Breast epithelium (tissue), 4 donors: ENCODE measurements around the gene LTB4R. TPM values are rescaled to one million over a fixed set of nuclear protein-coding genes. Genes with fewer than 3 reads are reported as not detected.
"Not testable (repeated sequence)": the region's sequence is repeated elsewhere in the genome, so short reads cannot be mapped to it uniquely, and the experiment has no call there.

Experiments
- DNase-seq, 2 donors: peaks; one replicate each; pipeline ENCODE4 v3.0.0-alpha.2; 2019; ENCODE audit warnings: low spot score in 2 of 2
- H3K27ac ChIP-seq, 2 donors: fragments of 200-600 bp; sonication (generic) in 1 of 2; one replicate each; pipeline ENCODE4 v1.5.1; 2016 to 2019; ENCODE audit warnings: mild to moderate bottlenecking in 1 of 2
- H3K27me3 ChIP-seq, 2 donors: fragments of 200-600 bp; sonication (generic) in 1 of 2; one replicate each; pipeline versions ENCODE4 v1.5.1 to v1.6.0; 2017 to 2019; ENCODE audit warnings: control low read depth in 1 of 2, mild to moderate bottlenecking in 1 of 2
- H3K36me3 ChIP-seq: fragments of 200-600 bp; one replicate; pipeline ENCODE4 v1.5.1; 2019
- H3K4me1 ChIP-seq, 2 donors: fragments of 200-600 bp; sonication (generic); one replicate each; pipeline ENCODE4 v1.5.1; 2016 to 2019; ENCODE audit warnings: control low read depth in 1 of 2
- H3K4me3 ChIP-seq, 3 donors: fragments of 200-600 bp; sonication (generic); 1 replicate in 2 of 3; 2 replicates in 1 of 3; pipeline ENCODE4 v1.5.1; 2016 to 2019; ENCODE audit warnings: mild to moderate bottlenecking in 3 of 3, moderate library complexity in 2 of 3
- H3K9me3 ChIP-seq, 2 donors: fragments of 200-600 bp; sonication (generic) in 1 of 2; one replicate each; pipeline ENCODE4 v1.5.1; 2016 to 2019; ENCODE audit warnings: control low read depth in 1 of 2
- POLR2A ChIP-seq: fragments of 450-650 bp; IDR thresholded peaks from one replicate; pipeline ENCODE4 v1.6.1; 2016; ENCODE audit warnings: antibody characterized with exemption, mild to moderate bottlenecking, moderate library complexity
- POLR2AphosphoS5 ChIP-seq, 3 donors: sonication (generic); formaldehyde crosslinking; IDR thresholded peaks; one replicate each; pipeline ENCODE4 v1.6.1; 2017; ENCODE audit warnings: antibody characterized with exemption in 3 of 3
- intact Hi-C: fragments of 100-400 bp; cut with DNase I; formaldehyde crosslinking; loops from one replicate; pipeline ENCODE4 v1.15.1; 2023; ENCODE audit warnings: low total_unique reads
- total RNA-seq, 3 donors: library from RNA; depleted of rRNA; stranded (reverse); fragments of >200 nt; gene quantifications; one replicate each; pipeline ENCODE4 v1.1.0, GENCODE V29; 2016
- TF ChIP-seq, protein P1 (sequence below), 3 donors: fragments of 450-650 bp; IDR thresholded peaks; one replicate each; pipeline ENCODE4 v1.5.1; 2016 to 2017; ENCODE audit warnings: antibody characterized with exemption in 3 of 3, mild to moderate bottlenecking in 3 of 3, moderate library complexity in 3 of 3

Gene LTB4R
- total RNA-seq, 3 donors from 2014 or later: 5.7 to 18.4 (median 12.8) TPM

- Histone ChIP-seq H3K36me3 (no peaks in the 10 kb centered on the region), H3K4me3 (no peak overlapping the region), H3K9me3 (no peaks in the 10 kb centered on the region), H3K27ac (no peak overlapping the region), H3K27me3 (no peaks in the 10 kb centered on the region), H3K4me1 (peaks cover 0 to under 1% of the 10 kb centered on the region in 2 donors)
- TF ChIP-seq POLR2A (no peak), POLR2AphosphoS5 (IDR thresholded peaks at IDR 0.05) (no peak)
- TF ChIP-seq, protein P1, sequence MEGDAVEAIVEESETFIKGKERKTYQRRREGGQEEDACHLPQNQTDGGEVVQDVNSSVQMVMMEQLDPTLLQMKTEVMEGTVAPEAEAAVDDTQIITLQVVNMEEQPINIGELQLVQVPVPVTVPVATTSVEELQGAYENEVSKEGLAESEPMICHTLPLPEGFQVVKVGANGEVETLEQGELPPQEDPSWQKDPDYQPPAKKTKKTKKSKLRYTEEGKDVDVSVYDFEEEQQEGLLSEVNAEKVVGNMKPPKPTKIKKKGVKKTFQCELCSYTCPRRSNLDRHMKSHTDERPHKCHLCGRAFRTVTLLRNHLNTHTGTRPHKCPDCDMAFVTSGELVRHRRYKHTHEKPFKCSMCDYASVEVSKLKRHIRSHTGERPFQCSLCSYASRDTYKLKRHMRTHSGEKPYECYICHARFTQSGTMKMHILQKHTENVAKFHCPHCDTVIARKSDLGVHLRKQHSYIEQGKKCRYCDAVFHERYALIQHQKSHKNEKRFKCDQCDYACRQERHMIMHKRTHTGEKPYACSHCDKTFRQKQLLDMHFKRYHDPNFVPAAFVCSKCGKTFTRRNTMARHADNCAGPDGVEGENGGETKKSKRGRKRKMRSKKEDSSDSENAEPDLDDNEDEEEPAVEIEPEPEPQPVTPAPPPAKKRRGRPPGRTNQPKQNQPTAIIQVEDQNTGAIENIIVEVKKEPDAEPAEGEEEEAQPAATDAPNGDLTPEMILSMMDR (IDR thresholded peaks at IDR 0.05): no peak
- no peak for DNase-seq
- intact Hi-C loops: no loop called here
These were observed 16.0 kb downstream of the LTB4R start for GRCh38 chr14:24327303-24327702.

DNA sequence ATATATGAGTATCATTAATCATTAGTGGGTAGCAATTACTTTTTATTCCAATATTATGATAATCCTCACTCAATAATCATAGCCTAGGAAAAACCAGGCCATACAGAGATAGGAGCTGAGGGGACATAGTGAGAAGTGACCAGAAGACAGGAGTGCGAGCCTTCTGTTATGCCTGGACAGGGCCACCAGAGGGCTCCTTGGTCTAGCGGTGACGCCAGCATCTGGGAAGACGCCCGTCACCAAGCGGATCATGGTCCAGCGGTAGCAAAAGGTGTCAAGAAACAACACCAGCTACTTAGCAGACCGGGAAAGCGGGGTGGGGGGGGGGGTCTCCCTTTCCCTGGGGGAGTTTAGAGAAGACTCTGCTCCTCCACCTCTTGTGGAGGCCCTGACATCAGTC is 16.6 kb downstream of the LTB4R start:
- H3K36me3 ChIP-seq, H3K4me3 ChIP-seq, intact Hi-C loops, H3K4me1 ChIP-seq, H3K27me3 ChIP-seq, H3K27ac ChIP-seq, H3K9me3 ChIP-seq: not testable (repeated sequence)
- TF ChIP-seq, protein P1 (IDR thresholded peaks at IDR 0.05): peak in 2 of 3 donors; percentile 60 to 62
- DNase-seq: peak in 1 of 2 donors; percentile 47

- H3K36me3 ChIP-seq: no peaks in the 10 kb centered on the region
- H3K4me3 ChIP-seq: no peak overlapping the region
- no peaks in the 10 kb centered on the region for H3K9me3 ChIP-seq
- H3K4me1 ChIP-seq: peaks cover 4 to 5% of the 10 kb centered on the region in 2 donors
- TF ChIP-seq, protein P1 (IDR thresholded peaks at IDR 0.05): no peak
- TF ChIP-seq POLR2AphosphoS5 (IDR thresholded peaks at IDR 0.05): no peak
- no peaks in the 10 kb centered on the region for H3K27me3 ChIP-seq
- intact Hi-C loops: no loop called here
- DNase-seq: no peak
- peak overlapping the region in 1 of 2 donors; percentile 8 for H3K27ac ChIP-seq
These were observed 17.9 kb downstream of the LTB4R start for GRCh38 chr14:24329073-24329663.

- Histone ChIP-seq H3K27ac (no peak overlapping the region), H3K4me1 (peaks cover 5 to 6% of the 10 kb centered on the region in 2 donors), H3K4me3 (no peak overlapping the region), H3K9me3 (no peaks in the 10 kb centered on the region), H3K36me3 (no peaks in the 10 kb centered on the region), H3K27me3 (peaks cover 0 to 4% of the 10 kb centered on the region in 2 donors)
- TF ChIP-seq, protein P1 (IDR thresholded peaks at IDR 0.05): no peak
- TF ChIP-seq POLR2AphosphoS5 (IDR thresholded peaks at IDR 0.05) (no peak), POLR2A (no peak)
- DNase-seq: peak in 1 of 2 donors; percentile 42
- intact Hi-C loops: loop anchor here (5.0 kb wide), 1 partner anchor 38 kb away; the partner anchor contains the start of gene NFATC4
These were observed 18.4 kb downstream of the LTB4R start for GRCh38 chr14:24329736-24330135.

DNA sequence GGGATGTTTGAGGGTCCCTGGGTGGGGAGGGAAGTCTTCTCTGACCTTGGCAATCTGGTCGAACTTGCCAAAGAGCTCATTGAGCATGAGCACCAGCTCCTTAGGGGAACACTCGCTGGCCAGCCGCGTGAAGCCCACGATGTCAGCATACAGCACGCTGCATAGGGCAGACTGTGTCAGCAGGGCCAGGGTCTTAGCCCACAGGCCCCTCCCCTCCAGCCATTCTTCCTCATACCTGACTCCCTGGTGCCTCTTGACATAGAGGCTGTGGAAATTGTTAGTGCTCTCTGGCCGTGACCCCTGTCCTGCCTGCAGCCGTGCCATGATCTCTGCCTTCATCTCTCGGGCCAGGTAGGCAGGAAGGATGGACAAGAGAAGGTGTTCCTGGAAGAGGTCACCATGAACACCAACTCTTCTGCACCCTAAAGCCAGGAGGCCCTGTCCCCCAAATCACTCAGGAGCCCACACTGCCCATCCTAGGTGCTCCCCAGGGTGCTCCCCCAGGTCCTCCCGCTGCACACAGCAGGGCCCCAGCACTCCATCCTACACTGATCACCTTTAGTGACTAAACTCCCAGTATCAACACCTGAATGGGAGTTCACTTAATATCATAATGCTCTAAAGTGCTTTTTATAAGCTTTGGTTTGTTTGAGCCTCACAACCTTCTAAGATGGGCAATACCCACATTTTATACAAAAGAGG is 19.8 kb downstream of the LTB4R start:
- TF ChIP-seq POLR2AphosphoS5 (IDR thresholded peaks at IDR 0.05) (no peak), POLR2A (no peak)
- Histone ChIP-seq H3K27me3 (peaks cover 0 to 11% of the 10 kb centered on the region in 2 donors), H3K4me1 (peaks cover 5 to 6% of the 10 kb centered on the region in 2 donors), H3K9me3 (no peaks in the 10 kb centered on the region), H3K36me3 (no peaks in the 10 kb centered on the region), H3K27ac (no peak overlapping the region), H3K4me3 (no peak overlapping the region)
- DNase-seq: no peak
- intact Hi-C loops: loop anchor here (5.0 kb wide), 1 partner anchor 36 kb away; the partner anchor contains the start of gene NFATC4
